T-helper 17 cell (primary cell): ENCODE measurements around the gene FAM168A. TPM values are rescaled to one million over a fixed set of nuclear protein-coding genes. Genes with fewer than 3 reads are reported as not detected.

ENCODE experiments used
- ATAC-seq: fragments of 150-1000 bp; cut with Tn5 transposase; 2 replicates; pipeline ENCODE4 v1.10.0; 2021; ENCODE audit warnings: mild to moderate bottlenecking, moderate library complexity
- DNase-seq, 3 donors: peaks; one replicate each; pipeline versions ENCODE4 v3.0.0 to v3.0.0-alpha.2; 2020 to 2021
- H3K9me3 ChIP-seq: one replicate; pipeline ENCODE4 v1.7.0; 2013; ENCODE audit warnings: low read length, mild to moderate bottlenecking; ENCODE audit not compliant: control insufficient read depth, poor library complexity, severe bottlenecking
- H3K27ac Mint-ChIP-seq: one replicate; pipeline ENCODE4 v1.8.0; 2022; ENCODE audit warnings: mild to moderate bottlenecking, moderate library complexity, mixed read lengths
- H3K27me3 Mint-ChIP-seq: one replicate; pipeline ENCODE4 v1.8.0; 2022; ENCODE audit warnings: mixed read lengths
- H3K36me3 Mint-ChIP-seq: one replicate; pipeline ENCODE4 v1.8.0; 2022; ENCODE audit warnings: low read depth, mixed read lengths
- H3K4me1 Mint-ChIP-seq: one replicate; pipeline ENCODE4 v1.8.0; 2022; ENCODE audit warnings: mild to moderate bottlenecking, mixed read lengths
- H3K4me3 Mint-ChIP-seq: one replicate; pipeline ENCODE4 v1.8.0; 2022; ENCODE audit warnings: mild to moderate bottlenecking, moderate library complexity, mixed read lengths
- total RNA-seq, 4 donors: library from RNA in 2 of 4; stranded (reverse) in 2 of 4; gene quantifications; one replicate each; pipeline ENCODE4 v1.2.3 and lab custom pipeline; 2022 to 2026

FAM168A gene
- total RNA-seq, 2 donors from 2014 or later, result 21.1 to 22.2 TPM

DNA sequence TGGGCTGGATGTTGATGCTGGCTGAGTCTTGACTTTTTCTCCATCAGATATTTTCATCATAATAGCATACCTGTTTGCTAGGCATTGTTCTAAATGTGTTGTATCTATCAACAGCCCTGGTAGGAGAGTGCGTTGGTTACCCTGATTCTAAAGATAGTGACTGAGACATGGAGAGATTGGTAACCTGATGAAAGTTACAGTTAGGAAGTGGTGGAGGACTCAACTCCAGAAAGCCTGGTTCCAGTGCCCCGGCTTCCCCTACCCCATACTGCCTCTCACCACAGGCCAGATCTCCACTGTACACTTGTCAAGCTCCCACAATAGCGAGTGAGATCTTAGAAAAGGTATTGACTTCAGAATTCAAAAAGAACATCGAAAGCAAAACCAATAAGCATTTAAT, 244.5 kb downstream of the FAM168A start:
- no peaks in the 10 kb centered on the region for H3K9me3 ChIP-seq
- ATAC-seq (no peak), DNase-seq (no peak)
- H3K27me3 Mint-ChIP-seq, result no peaks in the 10 kb centered on the region
- H3K36me3 Mint-ChIP-seq, result no peaks in the 10 kb centered on the region
- peaks cover 10% of the 10 kb centered on the region for H3K4me1 Mint-ChIP-seq
- no peak overlapping the region for H3K4me3 Mint-ChIP-seq
- no peak overlapping the region for H3K27ac Mint-ChIP-seq

GRCh38 chr11:73350908-73351636, 246.8 kb downstream of the FAM168A start:
- Mint-ChIP-seq H3K4me1 (peaks cover 10% of the 10 kb centered on the region), H3K36me3 (no peaks in the 10 kb centered on the region), H3K27me3 (peaks cover 8% of the 10 kb centered on the region), H3K27ac (peak overlapping the region; percentile 72), H3K4me3 (no peak overlapping the region)
- peak; percentile 94 for ATAC-seq
- peak; percentile 22 to 51 (median 35) for DNase-seq
- H3K9me3 ChIP-seq, result no peaks in the 10 kb centered on the region

Other genes with a start within 250 kb of the FAM168A start
- gene RELT, start 221.7 kb downstream of the FAM168A start, total RNA-seq, result 100 to 1,000 TPM; 139 to 169 TPM
- gene PLEKHB1, start 48.5 kb upstream of the FAM168A start, total RNA-seq, result 10 to 100 TPM; 26.5 to 33.8 TPM
- gene RAB6A, start 163.0 kb upstream of the FAM168A start, total RNA-seq, result 10 to 100 TPM; 63.8 to 70.3 TPM
- 10 to 100 TPM; 14.8 to 23.7 TPM for gene MRPL48, start 189.8 kb upstream of the FAM168A start, total RNA-seq